Left lung (tissue), 10 donors: ENCODE data around the gene EMILIN2. TPM values are rescaled to one million over a fixed set of nuclear protein-coding genes. Genes with fewer than 3 reads are reported as not detected.

Experiments
- ATAC-seq: fragments of 200-7000 bp; cut with Tn5 transposase; one replicate; pipeline ENCODE4 v1.9.1; 2020; ENCODE audit warnings: moderate library complexity
- DNase-seq, 4 donors: peaks; one replicate each; pipeline ENCODE4 v3.0.0-alpha.2; 2013 to 2020
- H3K27ac ChIP-seq, 2 donors: fragments of 200-600 bp; sonication (generic) in 1 of 2; one replicate each; pipeline versions ENCODE4 v1.5.0 to v1.8.0; 2020 to 2021
- H3K27me3 ChIP-seq, 2 donors: fragments of 200-600 bp; sonication (generic) in 1 of 2; one replicate each; pipeline versions ENCODE4 v1.5.0 to v1.8.0; 2020 to 2021
- H3K36me3 ChIP-seq, 2 donors: fragments of 200-600 bp; sonication (generic) in 1 of 2; one replicate each; pipeline versions ENCODE4 v1.5.0 to v1.8.0; 2020 to 2021
- H3K4me1 ChIP-seq, 2 donors: fragments of 200-600 bp; one replicate each; pipeline ENCODE4 v1.8.0; 2021
- H3K4me3 ChIP-seq, 2 donors: fragments of 200-600 bp; sonication (generic) in 1 of 2; one replicate each; pipeline versions ENCODE4 v1.5.0 to v1.8.0; 2020 to 2021; ENCODE audit warnings: mild to moderate bottlenecking in 1 of 2
- H3K9me3 ChIP-seq, 2 donors: fragments of 200-600 bp; sonication (generic) in 1 of 2; one replicate each; pipeline versions ENCODE4 v1.5.0 to v1.8.0; 2020 to 2021
- CTCF ChIP-seq, 2 donors: fragments of 200-600 bp; sonication (generic) in 1 of 2; IDR thresholded peaks; one replicate each; pipeline versions ENCODE4 v1.5.0 to v1.8.0; 2021; ENCODE audit warnings: antibody characterized with exemption in 2 of 2
- intact Hi-C, 2 donors: fragments of 100-400 bp; cut with DNase I; formaldehyde crosslinking; loops; one replicate each; pipeline versions ENCODE4 v1.11.2 to v1.14.2; 2022
- polyA plus RNA-seq, 6 donors: library from polyadenylated mRNA; unstranded; fragments of 120-200 nt; gene quantifications; one replicate each; pipeline ENCODE4 v1.2.1, GENCODE V29; 2013; ENCODE audit not compliant: insufficient read length in 6 of 6
- total RNA-seq, 2 donors: library from RNA; stranded (reverse); fragmentation: NEBNext Ultra II Directional; extraction: Animal tissue kit (Norgen Biotek cat#: 25700); gene quantifications; one replicate each; pipeline ENCODE4 v1.2.1, GENCODE V29; 2021
- donor health status: DM: no; HTN: yes; CAD: no.
- donor health status: DM: no; HTN: no; CAD: no.

The EMILIN2 gene
- total and polyA plus RNA-seq, 8 donors = 10.6 to 56.2 (median 15.1) TPM

- no peak for TF ChIP-seq CTCF (IDR thresholded peaks at IDR 0.05)
- no peak for ATAC-seq
- intact Hi-C loops = no loop called here
- Histone ChIP-seq H3K36me3 (peaks cover 0 to 20% of the 10 kb centered on the region in 2 donors), H3K4me1 (peaks cover 6 to 26% of the 10 kb centered on the region in 2 donors), H3K9me3 (no peaks in the 10 kb centered on the region), H3K4me3 (no peak overlapping the region), H3K27ac (no peak overlapping the region), H3K27me3 (no peaks in the 10 kb centered on the region)
- DNase-seq = peak in 1 of 4 donors; percentile 12
Observed at GRCh38 chr18:2895391-2895790, 48.6 kb downstream of the EMILIN2 start.

DNA sequence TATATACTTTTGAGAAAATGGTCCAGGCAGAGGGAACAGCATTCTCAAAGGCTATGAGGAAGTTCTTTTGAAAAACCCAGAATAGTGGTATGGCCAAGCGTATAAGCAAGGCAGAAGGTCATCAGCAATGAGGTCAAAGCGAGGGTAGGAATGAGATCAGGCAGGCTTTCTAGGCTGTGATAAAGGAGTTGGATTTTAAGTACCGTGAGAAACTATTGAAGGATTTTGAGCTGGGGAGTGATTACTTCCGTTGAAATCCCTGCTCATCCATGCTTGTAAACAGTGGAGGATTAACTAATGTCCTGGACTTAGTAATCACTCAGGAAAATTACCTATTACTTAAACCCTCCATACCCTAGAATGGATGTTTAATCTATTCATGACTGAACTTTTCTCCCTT is 50.2 kb downstream of the EMILIN2 start:
- Histone ChIP-seq H3K4me1 (peaks cover 10 to 34% of the 10 kb centered on the region in 2 donors), H3K27ac (no peak overlapping the region), H3K9me3 (no peaks in the 10 kb centered on the region), H3K27me3 (no peaks in the 10 kb centered on the region), H3K36me3 (peaks cover 0 to 6% of the 10 kb centered on the region in 2 donors), H3K4me3 (no peak overlapping the region)
- ATAC-seq (no peak), DNase-seq (no peak)
- TF ChIP-seq CTCF (IDR thresholded peaks at IDR 0.05) = no peak
- intact Hi-C loops = no loop called here

DNA sequence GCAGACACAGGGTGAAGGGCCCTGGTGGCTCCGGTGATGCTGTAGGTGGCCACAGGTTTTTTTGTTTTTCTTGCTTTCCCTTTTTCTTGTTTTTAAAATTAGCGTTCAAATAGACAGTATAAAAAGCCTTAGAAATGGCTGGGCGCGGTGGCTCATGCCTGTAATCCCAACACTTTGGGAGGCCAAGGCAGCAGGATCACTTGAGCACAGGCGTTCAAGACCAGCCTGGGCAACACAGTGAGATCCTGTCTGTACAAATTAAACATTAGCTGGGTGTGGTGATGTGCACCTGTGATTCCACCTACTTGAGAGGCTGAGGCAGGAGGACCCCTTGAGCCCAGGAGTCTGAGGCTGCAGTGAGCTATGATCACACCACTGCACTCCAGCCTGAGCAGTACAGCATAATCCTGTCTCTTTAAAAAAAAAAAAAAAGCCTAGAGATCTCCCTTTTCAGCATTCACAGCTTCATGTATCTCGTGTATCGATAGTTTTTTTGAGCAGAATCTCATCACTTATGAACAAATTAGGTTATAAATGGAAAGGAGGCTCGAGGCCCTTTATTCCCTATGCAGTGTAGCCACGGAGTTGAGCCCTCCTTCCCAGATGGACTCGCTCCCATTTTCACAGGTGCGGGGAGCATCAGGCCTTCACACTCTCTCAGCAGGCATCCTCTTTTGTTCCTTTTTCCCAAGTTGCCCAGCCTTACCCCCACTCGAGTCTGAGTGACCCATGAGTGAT is 50.8 kb downstream of the EMILIN2 start:
- Histone ChIP-seq H3K36me3 (no peaks in the 10 kb centered on the region), H3K27ac (peak overlapping the region in 1 of 2 donors; percentile 67), H3K27me3 (no peaks in the 10 kb centered on the region), H3K9me3 (no peaks in the 10 kb centered on the region), H3K4me3 (no peak overlapping the region), H3K4me1 (peaks cover 10 to 39% of the 10 kb centered on the region in 2 donors)
- DNase-seq = no peak
- intact Hi-C loops = no loop called here
- ATAC-seq = no peak
- no peak for TF ChIP-seq CTCF (IDR thresholded peaks at IDR 0.05)

DNA sequence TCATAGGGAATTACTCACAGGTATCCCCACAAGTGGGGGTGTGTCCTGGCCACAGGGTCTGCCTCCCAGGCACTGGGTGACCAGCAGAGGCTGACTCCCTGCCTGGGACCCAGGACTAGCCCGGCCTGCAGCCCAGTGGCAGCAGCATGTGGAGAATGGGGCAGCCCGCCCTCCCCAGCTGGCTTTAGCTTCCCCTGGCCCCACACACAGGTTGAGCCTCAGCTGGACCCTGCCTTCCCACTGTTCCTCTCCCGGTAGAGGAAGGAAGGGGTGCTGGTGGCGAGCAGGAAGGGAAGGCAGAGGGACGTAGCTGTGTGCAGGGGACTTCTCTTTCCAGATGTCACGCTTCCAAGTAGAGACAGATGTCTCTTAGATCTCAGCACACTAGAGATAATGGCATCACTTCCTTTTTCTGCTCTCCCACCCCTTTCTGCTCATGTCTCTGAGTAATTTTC is 51.4 kb downstream of the EMILIN2 start:
- H3K9me3 ChIP-seq = no peaks in the 10 kb centered on the region
- ATAC-seq (peak; percentile 72), DNase-seq (peak in 3 of 4 donors; percentile 46 to 80 (median 55))
- no peak for TF ChIP-seq CTCF (IDR thresholded peaks at IDR 0.05)
- no peak overlapping the region for H3K4me3 ChIP-seq
- no peaks in the 10 kb centered on the region for H3K27me3 ChIP-seq
- intact Hi-C loops = no loop called here
- H3K27ac ChIP-seq = peak overlapping the region in 1 of 2 donors; percentile 67
- H3K36me3 ChIP-seq = no peaks in the 10 kb centered on the region
- peaks cover 10 to 45% of the 10 kb centered on the region in 2 donors for H3K4me1 ChIP-seq

DNA sequence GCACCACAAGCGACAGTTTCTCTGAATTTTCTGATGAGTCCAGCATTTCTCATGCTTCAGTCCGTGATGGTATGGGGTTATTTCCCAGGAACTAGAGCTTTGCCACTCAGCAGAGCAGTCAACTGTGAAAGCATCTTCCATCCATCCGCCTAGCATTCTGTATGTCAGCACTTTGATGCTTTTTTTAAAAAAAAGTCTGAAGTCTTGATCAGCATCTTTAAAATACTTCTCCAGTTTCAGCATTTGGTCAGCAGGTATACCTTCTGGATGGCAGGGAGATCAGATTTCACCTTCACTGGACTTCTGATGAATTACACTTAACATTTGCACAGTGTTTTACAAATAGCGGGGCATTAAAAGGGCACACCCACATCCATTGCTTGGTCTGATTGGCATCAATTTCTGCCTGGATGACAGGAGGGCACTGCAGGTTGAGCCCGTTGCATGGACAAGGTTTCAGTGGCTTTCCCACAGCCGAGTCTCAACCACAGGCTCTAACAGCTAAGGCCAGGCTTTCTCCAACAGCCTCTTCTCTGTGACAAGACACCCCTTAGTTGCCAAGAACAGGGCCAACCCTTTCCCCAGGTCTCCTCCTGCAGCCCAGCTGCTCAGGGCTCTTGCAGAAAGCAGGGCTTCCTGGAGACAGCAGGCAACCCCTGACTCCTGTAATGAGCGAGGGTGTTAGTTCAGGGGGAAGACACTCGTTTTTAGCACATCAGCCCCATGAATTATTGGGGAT is 54.0 kb downstream of the EMILIN2 start:
- DNase-seq (peak in 3 of 4 donors; percentile 19 to 50 (median 30)), ATAC-seq (no peak)
- Histone ChIP-seq H3K4me1 (peaks cover 10 to 71% of the 10 kb centered on the region in 2 donors), H3K27me3 (no peaks in the 10 kb centered on the region), H3K4me3 (no peak overlapping the region), H3K9me3 (no peaks in the 10 kb centered on the region), H3K36me3 (no peaks in the 10 kb centered on the region), H3K27ac (no peak overlapping the region)
- no peak for TF ChIP-seq CTCF (IDR thresholded peaks at IDR 0.05)
- intact Hi-C loops = no loop called here
